Right forelimb (tissue), 1 donor: Measurements from ENCODE around the gene WDR70.

ENCODE experiments used
- DNase-seq: peaks from one replicate; pipeline ENCODE4 v3.0.0-alpha.2; 2018

The WDR70 gene

GRCh38 chr5:37694867-37695266 lies 315.7 kb downstream of the WDR70 start:
- DNase-seq, result no peak

DNA sequence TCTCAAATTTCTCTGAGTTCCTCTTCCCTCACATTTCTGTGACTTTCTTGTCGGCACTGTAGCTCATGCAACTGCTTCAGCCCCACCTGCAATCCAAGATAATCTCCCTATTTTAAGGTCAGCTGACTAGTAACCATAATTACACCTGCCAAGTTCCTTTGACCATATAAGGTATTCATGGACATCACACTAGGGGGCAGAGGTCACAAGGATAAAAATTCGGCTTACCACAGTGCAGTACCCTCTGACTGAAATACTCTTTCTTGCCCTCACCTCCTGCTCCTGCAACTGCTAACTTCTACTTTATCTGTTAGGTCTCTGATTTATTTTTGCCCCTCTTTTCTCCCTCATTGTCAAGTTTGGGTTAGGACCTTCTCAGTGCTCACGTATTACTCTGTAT lies 316.5 kb downstream of the WDR70 start:
- DNase-seq, result no peak

DNA sequence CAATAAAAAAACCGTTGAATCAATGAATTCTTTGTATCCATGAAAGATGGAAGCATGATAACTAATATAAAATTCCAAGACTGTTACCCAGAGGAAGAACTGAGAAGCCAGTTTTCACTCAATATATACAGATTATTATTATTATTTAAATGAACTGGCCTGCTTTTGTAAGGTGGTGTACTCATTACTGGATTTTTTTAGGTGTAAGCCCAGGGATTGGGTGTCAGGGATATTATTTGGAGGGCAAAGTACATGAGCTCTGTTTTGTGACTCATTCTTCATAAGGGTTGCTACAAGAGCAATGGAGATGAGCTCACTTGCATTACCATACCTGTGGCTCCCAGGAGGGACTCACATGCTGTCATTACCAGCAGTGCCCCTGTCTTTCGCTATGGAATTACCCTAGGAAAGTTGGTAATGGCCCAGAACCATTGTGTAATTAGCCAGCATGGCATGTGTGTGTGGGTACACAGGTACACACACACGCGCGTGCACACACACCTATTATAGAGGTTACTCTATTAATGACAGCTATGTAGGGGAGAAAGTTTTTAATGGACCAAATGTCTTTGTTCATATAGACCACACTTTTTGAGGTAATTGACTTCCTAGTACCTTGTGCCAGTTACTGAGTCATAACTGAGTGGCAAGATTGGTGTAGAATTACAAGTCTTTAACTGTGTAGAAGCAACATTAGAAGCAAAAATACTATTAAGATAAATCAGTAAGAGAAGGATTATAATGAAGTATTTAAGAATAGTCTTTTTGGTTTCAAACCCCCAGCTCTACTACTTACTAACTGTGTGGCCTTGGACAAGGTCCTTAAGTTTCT lies 317.3 kb downstream of the WDR70 start:
- DNase-seq, result no peak

DNA sequence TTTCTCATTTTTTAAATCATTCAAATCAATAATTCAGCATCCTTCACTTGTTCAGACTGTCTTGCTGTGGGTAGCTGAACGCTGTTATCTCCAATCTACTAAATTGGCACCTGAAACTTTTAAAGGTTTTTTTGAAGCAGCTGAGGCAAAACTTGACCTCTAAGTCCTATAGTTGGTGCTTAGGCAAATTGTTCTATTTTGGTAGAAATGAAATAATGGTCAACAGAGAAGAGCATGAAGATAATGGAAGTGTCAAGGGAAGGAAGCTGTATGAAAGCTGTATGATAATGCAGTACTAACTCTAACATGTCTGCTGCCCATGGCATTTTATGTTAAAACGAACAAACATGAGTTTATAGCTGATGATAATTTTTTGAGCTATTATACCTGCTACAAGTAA lies 322.8 kb downstream of the WDR70 start:
- DNase-seq, result no peak

DNA sequence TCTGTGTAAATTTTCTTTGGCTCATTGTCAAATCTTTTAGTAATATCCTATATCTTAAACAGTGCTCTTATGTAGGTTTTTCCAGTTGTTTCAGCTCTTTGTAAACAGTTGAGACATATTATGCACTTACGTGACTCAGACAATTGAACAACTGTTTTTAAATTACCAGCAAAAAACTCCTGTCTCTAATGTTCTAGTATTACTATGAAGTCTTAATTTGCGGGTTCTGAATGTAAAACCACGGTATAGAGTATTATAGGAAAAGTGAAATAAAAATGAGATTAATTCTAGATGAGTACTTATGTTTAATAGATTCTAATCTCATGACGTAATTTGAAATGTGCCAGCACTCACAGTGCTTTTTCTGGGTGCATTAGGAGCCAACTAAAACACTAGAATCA lies 324.7 kb downstream of the WDR70 start:
- DNase-seq, result no peak

GRCh38 chr5:37704406-37704805 lies 325.3 kb downstream of the WDR70 start:
- DNase-seq, result no peak

- no peak for DNase-seq
Observed at GRCh38 chr5:37709020-37709419, 329.9 kb downstream of the WDR70 start.

DNA sequence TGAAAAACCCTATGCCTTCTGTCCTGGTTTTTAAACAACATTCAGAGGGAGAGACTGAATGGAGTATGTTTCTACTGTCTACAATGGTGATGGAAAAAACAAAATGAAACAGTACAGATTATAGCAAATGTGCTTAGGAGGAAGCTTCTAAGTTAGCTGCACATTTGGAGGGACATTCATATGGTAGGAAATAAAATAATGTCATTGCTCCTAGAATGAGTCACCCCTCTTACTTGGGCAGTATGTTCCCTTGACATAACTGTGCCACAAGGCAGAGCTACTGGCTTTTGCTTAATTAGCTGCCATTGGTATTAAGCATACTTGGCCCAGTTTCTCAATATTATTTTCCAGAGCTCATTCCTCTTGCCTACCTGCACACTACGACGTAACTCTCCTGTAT lies 331.8 kb downstream of the WDR70 start:
- no peak for DNase-seq

GRCh38 chr5:37712750-37713149 lies 333.6 kb downstream of the WDR70 start:
- DNase-seq, result no peak

- DNase-seq, result no peak
Observed at GRCh38 chr5:37714756-37715155, 335.6 kb downstream of the WDR70 start.

- DNase-seq, result no peak
Observed at GRCh38 chr5:37715361-37715760, 336.2 kb downstream of the WDR70 start.

DNA sequence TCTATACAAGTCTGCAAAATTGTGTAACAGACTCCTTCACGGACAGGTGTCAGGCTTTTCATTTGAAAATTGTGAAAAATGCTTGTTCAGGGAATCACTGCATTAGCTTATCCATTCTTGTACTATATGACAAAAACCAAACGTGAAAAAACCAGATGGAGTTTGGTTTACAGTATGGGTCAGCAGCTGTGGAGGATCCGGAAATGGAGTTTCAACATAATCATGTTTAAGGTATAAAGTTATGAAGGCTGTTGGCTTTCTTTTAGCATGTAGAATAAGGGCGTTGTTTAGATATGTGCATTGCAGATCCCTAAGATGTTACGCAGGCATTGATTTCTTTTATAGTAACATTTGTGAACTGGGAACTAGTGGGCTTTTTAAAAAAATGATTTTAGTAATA lies 336.9 kb downstream of the WDR70 start:
- DNase-seq, result no peak

DNA sequence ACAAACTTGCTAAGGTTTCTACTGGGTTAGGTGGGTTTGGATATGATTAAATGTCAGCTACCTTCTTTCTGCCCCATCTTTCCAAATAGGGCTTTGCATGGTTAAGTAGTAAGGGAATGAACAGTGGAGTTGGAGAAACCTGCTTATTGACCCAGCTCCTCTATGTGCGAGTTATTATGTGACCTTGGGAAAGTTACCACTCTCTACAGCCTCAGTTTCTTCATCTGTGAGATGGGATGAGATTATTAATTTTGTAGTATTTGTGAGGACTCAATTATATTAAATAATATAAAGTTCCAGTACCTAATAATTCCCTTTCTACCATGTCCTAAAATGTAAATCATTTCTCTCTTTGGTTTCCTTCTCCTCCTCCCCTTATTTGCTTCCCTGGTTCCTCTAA lies 337.3 kb downstream of the WDR70 start:
- no peak for DNase-seq

DNA sequence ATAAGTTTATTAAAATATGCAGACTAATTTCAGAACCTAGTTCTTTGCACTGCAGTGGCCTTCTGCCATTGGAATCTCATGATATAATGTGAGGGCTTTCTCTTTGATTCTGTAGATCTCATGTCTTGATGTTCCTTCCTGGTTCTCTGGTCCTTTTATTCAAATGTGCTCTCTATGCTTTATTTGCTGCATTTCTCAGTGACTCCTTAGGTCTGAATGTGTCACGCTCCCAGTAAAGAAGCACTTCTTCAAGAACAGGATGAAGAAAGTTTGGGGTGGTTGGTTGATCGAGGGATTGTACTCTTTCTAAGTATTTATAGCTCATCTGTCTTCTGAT lies 338.1 kb downstream of the WDR70 start:
- no peak for DNase-seq

- peak; percentile 64 for DNase-seq
Observed at GRCh38 chr5:37717613-37718431, 338.7 kb downstream of the WDR70 start.

DNA sequence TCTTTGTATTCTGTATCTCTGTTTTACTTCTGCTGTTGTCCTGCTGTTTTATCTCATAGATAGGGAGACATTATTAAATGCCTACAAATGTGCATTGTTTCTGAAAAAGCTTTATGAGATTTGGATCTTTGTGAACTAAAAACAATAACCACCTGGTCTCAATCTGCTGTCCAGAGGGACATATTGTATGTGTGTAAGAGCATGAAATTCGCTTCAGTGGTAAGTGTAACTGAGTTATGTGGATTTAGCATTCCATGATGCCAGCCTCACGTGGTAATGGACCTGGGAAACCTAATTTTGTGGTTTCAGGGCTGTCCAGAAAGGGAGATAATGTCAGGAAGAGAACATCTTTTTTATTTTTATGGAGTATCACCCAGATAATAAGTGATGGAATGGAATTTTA lies 341.4 kb downstream of the WDR70 start:
- DNase-seq, result no peak

- no peak for DNase-seq
Observed at GRCh38 chr5:37721447-37721871, 342.3 kb downstream of the WDR70 start.

- DNase-seq, result no peak
Observed at GRCh38 chr5:37722236-37723161, 343.4 kb downstream of the WDR70 start.

DNA sequence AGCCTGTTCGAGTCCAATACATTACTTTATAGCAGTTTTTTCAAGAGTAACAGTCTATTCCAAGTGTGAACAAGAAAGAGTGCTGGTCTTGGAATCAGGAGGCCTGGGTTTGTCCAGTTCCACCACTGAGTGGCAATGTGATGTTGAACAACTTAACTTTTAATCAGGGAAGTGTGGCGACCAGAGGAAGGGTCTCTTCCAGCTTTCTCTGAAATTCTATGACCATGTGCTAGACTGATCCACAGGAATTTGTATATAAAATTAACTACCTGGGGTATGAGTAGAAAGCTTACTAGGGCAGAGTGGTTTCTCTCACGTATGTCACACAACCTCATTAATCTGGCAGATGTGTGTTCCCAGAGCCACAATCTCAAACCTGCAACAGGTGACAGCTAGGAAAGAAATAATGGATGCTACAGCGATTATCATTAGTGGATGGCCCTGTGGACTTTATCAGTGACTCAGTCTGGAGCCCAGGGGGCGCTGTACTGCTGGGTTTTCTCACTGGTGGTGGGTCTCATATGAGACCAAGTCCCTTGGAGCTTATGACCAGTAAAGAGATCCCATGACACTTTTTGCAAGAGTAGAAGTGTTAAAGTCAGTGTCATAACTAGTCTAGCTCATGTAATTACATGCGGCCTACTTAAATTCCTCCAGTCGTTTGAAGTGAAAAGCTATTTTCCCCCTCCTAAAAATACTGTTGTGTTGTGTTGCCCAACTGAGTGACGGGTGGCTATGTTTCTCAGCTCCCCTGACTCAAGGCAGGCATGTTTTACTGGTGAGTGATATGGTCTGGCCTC lies 344.2 kb downstream of the WDR70 start:
- DNase-seq, result no peak

DNA sequence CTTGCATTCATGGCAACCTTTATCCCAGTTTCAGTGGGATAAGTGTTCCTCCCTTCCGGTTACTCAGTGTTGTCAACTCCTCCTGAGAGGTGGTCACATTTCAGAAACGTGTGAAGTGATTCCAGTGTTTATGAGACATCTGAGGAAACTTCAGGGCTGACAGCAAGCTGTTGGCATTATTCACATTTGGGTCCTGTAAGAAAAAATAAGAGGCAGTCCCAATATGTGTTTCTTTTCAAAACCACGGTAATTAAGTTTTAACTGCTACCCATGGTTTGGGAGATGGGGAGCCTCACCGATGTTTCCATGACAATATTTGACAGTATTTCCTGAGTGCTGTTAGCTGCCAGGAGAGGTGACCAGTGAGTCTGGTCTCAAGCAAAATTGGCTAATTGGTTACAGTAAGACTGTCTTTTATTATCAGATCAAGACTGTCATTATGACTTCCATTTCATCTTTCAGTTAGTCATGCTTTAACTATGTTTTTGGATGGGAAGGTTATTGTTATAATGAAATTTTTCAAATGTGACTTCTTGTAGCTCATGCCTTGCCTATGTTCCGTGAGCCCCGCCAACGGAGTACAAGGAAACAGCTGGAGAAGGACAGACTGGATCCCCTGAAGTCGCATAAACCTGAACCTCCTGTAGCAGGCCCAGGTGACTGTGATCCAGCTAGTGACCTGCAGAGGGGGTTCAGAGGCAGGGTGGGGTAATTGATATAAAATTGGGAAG lies 345.4 kb downstream of the WDR70 start:
- DNase-seq, result no peak

DNA sequence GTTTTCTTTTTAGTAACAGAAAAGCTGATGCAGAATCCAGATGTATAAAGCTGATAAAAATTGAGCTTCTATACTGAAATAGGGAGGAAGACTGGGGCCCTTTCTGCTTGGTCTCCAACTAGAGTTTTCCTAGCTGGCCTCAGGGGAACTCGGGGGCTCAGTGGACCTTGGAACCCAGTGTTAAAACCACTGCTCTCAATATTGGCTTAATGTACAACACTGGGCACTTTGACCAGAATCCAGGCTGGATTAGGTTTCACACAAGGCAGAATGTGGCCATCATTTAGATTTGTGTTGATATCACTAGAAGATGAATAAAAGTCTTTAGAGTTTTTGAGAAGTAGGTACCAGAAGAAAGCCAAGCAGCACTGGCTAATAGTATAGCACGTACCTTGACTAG lies 346.1 kb downstream of the WDR70 start:
- no peak for DNase-seq

DNA sequence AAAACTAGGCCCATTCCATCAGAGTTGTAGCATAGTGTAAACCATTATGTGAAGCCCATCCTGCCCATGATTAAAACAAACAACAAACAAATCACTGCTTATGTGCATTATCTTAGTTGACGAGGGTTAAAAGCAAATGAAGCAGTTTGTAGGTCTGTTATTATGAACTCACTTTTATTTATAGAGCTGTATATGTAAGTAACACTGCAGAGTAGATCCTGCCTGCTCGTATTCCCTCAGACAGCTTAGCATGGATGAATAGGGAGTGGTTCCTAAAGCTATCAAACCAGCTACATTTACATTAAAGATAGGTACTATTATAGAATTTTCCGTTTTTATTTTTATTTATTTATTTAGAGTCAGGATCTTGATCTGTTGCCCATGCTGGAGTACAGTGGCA lies 348.1 kb downstream of the WDR70 start:
- DNase-seq, result no peak
